IPS DF 4.7 (cell line): ENCODE measurements around the gene UBE2G2.

Experiments
- DNase-seq: peaks from one replicate; pipeline ENCODE4 v3.0.0-alpha.2; 2013; ENCODE audit warnings: low spot score; ENCODE audit errors: extremely low read depth

Gene UBE2G2

DNA sequence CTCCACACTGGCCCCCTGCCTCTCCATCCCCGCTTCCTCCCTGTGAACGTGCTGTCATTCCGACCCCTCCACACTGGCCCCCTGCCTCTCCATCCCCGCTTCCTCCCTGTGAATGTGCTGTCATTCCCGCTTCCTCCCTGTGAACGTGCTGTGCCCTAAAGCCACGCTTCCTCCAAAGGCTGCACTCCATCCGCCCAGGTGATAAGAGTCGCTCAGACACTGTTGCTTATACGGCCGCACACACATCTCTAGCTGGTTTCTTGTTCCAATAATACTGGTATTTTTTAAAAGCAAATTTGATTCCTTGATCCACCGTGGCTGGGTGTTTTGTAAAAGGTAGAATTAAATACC is 51.0 kb downstream of the UBE2G2 start:
- DNase-seq = no peak

DNA sequence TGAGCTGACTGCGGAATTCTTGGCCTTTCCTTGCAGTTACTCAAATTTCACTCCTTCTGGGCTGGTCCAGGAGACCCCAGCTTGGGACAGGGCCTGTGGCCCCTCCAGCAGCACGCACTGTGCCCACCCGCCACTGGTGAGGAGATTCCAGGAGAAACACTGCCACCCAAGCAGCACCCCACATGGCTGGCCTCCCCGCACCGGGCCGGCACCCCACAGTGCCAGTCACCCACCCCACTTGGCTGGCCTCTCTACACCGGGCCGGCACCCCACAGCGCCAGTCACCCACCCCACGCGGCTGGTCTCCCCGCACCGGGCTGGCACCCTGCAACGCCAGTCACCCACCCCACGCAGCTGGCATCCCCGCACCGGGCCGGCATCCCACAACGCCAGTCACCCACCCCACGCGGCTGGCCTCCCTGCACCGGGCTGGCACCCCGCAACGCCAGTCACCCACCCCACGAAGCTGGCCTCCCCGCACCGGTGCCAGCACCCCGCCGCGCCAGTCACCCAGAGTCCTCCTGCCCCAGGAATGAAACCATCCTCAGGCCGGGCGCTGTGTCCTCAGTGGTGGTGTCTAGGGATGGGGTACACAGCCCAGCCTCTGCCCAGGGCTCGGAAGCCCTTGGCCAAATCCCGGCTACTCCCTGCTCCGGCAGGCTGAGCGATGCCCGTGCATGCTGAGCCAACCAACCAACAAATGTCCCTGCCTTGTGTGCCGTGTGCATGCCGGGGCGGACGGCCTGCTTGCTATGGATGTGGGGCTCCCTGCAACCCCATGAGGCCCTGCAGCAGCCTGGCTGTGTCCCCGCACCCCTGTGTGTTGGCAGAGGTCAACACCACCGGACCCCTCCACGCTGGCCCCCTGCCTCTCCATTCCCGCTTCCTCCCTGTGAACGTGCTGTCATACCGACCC is 51.6 kb downstream of the UBE2G2 start:
- DNase-seq = no peak

GRCh38 chr21:44749116-44749758 is 52.4 kb downstream of the UBE2G2 start:
- DNase-seq = no peak

- no peak for DNase-seq
These were observed 53.0 kb downstream of the UBE2G2 start for GRCh38 chr21:44748621-44749020.

GRCh38 chr21:44742418-44743153 is 59.0 kb downstream of the UBE2G2 start:
- no peak for DNase-seq

- DNase-seq = no peak
These were observed 59.7 kb downstream of the UBE2G2 start for GRCh38 chr21:44741921-44742320.

DNA sequence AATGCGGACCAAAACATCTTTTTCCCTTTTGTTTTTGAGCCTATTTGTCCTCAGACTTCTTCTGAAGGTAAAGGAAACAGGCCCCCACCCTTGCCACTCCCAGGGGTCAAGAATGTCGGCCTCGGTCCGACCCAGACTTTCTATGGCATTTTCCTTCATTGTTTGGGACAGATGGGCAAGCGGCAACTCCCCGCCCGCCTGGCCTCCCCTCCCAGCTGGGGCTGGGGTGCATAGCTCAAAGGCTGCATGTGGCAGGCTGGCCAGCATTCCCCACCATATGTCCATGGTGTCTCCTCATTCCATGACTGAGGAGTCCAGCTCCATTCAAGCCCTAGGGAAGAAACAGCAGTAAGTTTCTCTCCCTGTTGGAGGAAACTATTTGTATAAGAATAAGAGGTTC is 60.9 kb downstream of the UBE2G2 start:
- no peak for DNase-seq

GRCh38 chr21:44739316-44739715 is 62.3 kb downstream of the UBE2G2 start:
- DNase-seq = no peak

DNA sequence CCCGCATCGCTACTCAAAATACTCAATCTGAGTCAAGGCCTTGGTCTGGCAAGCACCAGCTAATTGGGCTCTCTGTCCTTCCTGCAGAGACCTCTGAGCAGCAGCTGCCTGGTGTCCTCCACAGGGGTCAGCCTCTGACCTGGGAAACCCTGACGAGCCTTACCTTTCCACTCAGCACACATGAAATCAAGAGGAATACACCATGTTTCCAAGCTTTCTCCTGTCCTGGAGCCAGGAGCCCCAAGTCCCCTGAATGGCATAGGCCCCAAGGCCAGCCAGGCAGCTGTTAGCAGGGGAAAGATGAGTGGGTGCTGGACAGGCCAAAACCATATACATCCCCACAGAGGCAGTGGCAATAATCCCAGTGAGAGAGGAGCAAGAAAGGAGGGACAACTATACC is 63.0 kb downstream of the UBE2G2 start:
- no peak for DNase-seq

GRCh38 chr21:44737706-44738354 is 63.8 kb downstream of the UBE2G2 start:
- no peak for DNase-seq

- DNase-seq = no peak
These were observed 65.2 kb downstream of the UBE2G2 start for GRCh38 chr21:44736291-44737004.

GRCh38 chr21:44735821-44736220 is 65.8 kb downstream of the UBE2G2 start:
- no peak for DNase-seq

DNA sequence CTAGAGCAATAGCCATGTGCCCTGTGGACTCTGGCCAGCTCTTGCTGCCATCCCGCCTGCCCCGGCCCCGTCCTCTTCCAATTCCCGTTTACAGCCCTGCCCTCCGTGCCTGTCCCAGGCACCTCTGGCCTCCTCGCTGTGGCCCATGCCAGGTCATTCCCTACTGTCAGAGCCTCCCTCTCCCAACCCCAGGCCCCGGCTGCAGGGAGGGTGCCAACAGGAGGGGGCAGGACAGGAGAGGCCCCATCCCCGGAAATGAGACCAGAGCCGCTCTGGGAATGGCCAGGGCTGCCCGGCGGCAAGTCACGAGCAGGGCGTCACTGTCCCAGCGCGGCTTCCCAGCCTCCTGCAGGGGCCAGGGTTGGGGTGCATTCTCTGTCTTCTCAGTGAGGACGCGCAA is 66.8 kb downstream of the UBE2G2 start:
- DNase-seq = no peak

DNA sequence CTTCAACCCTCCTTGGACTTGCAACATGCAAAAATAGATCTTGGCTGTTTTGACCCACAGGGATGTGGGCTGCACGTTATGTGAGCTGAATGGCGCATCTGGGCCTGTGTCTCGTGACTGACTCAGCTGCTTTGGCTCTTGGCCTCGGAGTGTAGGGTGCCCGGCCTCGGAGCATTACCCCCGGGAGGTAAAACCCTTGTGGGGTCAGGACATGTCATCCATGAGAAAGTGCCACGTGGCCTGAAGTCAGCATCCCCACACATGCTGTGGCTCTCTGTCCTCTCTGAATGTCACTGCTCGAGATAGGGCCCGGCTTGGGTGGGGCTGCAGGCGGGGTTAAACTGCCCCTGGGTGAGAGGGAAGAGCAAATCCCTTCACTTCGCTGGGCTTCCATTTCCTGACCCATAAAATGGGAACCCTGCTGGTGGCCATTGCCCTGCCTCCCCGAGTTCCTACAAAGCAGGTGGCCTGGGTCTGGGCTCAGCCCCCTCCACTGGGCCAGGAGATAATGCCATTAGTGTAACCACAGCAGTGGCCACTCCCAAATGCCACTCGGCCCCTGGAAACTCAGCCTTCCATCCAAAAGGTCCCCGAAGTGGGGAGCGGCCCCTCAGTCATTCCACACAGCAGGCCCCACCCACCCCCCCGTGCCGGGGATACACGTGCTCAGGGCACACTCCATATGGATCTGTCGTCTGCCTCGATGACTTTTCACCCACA is 67.4 kb downstream of the UBE2G2 start:
- no peak for DNase-seq

- no peak for DNase-seq
These were observed 68.7 kb downstream of the UBE2G2 start for GRCh38 chr21:44732956-44733355.

DNA sequence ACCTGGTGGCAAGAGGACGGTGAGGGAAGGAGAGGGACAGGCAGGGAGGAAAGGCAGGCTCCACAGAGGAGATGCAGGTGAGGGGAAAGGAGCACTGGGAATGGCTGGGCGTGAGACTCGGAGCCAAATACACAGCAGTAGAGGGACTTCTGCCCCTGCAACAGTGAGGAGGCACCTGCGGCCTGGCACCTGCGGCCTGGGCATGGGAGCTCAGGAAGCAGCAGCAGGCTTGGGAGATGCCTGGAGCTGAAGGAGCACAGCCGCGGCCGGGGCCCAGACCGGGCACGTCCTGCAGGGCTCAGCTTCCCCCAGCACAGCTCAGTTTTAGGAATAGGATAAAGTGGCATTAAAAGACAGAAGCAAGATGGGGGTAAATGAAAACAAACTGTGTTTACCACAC is 69.4 kb downstream of the UBE2G2 start:
- no peak for DNase-seq

DNA sequence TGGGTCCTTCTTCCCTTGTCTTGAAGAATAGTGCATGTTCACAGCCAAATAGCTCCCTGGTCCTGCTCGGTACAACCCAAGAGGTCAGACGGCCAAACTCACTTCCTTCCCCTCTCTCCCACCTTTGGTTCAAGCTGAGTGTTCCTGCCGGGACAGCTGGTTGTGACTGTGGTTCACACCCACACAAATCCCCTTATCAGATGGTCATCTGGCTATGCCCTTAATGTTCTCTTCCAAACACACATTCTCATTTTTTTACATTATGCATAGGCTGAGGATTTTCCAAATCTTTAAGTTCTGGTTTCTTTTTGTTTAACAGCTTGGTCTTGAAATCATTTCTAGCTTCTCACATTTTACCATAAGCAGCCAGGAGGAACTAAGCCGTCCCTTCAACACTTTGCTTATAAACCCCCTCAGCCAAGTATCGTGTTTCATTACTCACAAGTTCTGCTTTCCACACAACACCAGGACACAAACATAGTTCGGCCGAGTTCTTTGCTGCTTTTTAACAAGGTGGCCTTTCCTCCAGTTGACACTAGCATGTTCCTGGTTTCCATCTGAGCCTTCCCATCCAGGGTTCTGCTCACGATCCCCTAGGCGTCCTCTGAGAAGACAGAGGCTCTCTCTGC is 70.6 kb downstream of the UBE2G2 start:
- DNase-seq = no peak

- no peak for DNase-seq
These were observed 71.6 kb downstream of the UBE2G2 start for GRCh38 chr21:44730028-44730395.

DNA sequence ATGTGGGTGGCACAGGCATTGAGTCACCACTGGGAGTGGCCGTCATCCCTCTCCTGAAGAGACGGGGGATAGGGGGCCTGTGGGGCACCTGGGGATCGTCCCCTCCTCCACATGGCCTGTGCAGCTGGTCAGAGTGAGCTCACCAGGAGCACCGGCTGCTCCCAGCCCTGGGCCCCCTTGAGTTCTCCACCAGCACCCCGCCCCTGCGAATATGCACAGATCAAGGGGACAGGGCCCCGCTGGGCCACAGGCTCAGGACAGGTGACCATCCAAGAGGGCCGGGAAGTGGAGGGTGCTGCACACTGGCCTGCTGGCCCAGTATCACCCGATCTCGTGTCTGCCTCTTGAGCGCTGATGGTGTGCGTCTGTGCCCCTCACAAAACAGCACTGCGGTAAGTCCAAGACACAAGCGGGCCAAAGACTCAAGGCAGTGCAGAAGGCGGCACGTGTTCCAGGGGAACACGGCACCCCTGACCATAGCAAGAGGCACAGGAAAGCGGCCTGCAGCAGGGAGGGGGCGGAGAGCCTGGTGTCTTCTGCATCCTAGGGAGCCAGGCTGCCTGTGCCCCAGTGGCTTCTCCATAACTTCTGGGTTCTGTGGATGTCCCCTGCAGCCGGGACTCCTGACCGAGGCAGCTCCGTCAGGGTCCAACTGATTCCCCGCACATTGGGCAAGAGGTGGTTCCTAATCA is 72.1 kb downstream of the UBE2G2 start:
- DNase-seq = no peak
